NOMO-1 treated with DMSO at 0.1 percent for 48 hours (cell line): ENCODE results near the gene INPP5F.

Experiments
- DNase-seq: peaks from one replicate; lab custom pipeline; 2025; ENCODE audit not compliant: unreplicated experiment; lab: John Stamatoyannopoulos, UW

INPP5F gene

GRCh38 chr10:119737823-119738222 lies 12.0 kb downstream of the INPP5F start:
- no peak for DNase-seq

- DNase-seq, result no peak
Observed at GRCh38 chr10:119738962-119739361, 13.1 kb downstream of the INPP5F start.

GRCh38 chr10:119740096-119740495 lies 14.2 kb downstream of the INPP5F start:
- no peak for DNase-seq

GRCh38 chr10:119742947-119743648 lies 17.2 kb downstream of the INPP5F start:
- DNase-seq, result no peak

- DNase-seq, result no peak
Observed at GRCh38 chr10:119747940-119748339, 22.1 kb downstream of the INPP5F start.

- no peak for DNase-seq
Observed at GRCh38 chr10:119748871-119749270, 23.0 kb downstream of the INPP5F start.

GRCh38 chr10:119749455-119749854 lies 23.6 kb downstream of the INPP5F start:
- no peak for DNase-seq

GRCh38 chr10:119750391-119751230 lies 24.8 kb downstream of the INPP5F start:
- DNase-seq, result peak; percentile 77

GRCh38 chr10:119753309-119753708 lies 27.5 kb downstream of the INPP5F start:
- no peak for DNase-seq

GRCh38 chr10:119754085-119754484 lies 28.2 kb downstream of the INPP5F start:
- DNase-seq, result no peak

GRCh38 chr10:119754936-119755335 lies 29.1 kb downstream of the INPP5F start:
- no peak for DNase-seq

- no peak for DNase-seq
Observed at GRCh38 chr10:119755446-119755845, 29.6 kb downstream of the INPP5F start.

- DNase-seq, result no peak
Observed at GRCh38 chr10:119758448-119759195, 32.8 kb downstream of the INPP5F start.

GRCh38 chr10:119759832-119760231 lies 34.0 kb downstream of the INPP5F start:
- DNase-seq, result no peak

GRCh38 chr10:119761106-119761505 lies 35.3 kb downstream of the INPP5F start:
- DNase-seq, result no peak

- DNase-seq, result no peak
Observed at GRCh38 chr10:119762035-119762434, 36.2 kb downstream of the INPP5F start.

- DNase-seq, result no peak
Observed at GRCh38 chr10:119762805-119763798, 37.3 kb downstream of the INPP5F start.

- no peak for DNase-seq
Observed at GRCh38 chr10:119768455-119769094, 42.7 kb downstream of the INPP5F start.

- DNase-seq, result no peak
Observed at GRCh38 chr10:119769886-119770285, 44.0 kb downstream of the INPP5F start.

GRCh38 chr10:119770928-119771327 lies 45.1 kb downstream of the INPP5F start:
- peak; percentile 11 for DNase-seq
